SK-N-MC (cell line): ENCODE results near the gene BCCIP.

Experiments used
- EZH2 ChIP-seq: fragments of 200-600 bp; sonication (generic); IDR thresholded peaks from one replicate; pipeline ENCODE4 v1.6.1; 2017; ENCODE audit warnings: antibody characterized with exemption
- POLR2AphosphoS5 ChIP-seq: IDR thresholded peaks from 2 replicates; pipeline ENCODE4 v1.6.1; 2012; ENCODE audit warnings: mild to moderate bottlenecking, low read depth, low read length, borderline replicate concordance

GRCh38 chr10:125812128-125812750 lies 11.1 kb upstream of the BCCIP start:
- TF ChIP-seq EZH2 (no peak), POLR2AphosphoS5 (no peak)
